Measurements from ENCODE around the gene RHOF. TPM values are rescaled to one million over a fixed set of nuclear protein-coding genes. Genes with fewer than 3 reads are reported as not detected.
A peak's percentile ranks its signal among the peaks of the same experiment; 100 is the strongest.

Gene RHOF
- total and polyA plus RNA-seq, 4 donors, result 7.6 to 17.6 (median 13.2) TPM

DNA sequence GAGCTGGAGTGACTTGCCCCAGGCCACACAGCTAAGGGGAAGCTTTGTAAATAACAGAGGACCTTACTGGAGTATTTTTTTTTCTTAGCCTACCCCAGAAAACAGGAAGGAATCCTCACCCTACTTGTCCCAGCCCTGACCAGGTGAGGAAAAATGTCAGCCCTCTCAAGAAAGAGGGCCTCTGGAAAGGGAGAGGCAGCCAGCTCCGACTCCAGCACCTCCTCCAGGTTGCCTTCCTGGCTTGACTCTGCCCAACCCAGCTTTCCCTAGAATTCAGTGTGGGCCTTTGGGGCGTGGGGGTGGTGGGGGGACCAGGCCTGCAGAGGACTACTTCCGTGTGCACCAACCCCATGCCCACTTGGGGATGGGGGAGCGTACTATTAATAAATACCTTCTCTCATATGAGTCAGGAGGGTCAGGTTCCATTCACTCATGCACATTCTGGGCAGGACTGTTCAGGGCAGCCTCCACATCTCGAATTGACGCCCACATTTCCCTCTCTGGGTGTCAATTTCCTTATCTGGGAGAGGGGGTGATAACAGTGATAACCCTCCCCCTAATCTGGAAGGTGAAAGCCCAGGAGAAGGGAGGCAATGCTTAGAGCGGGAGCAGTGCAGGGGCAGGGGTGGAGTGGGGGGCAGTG lies 5.2 kb downstream of the RHOF start:
- H3K36me3 ChIP-seq (ENCODE audit: control insufficient read depth, insufficient read depth, low read length), result peaks cover 34% of the 10 kb centered on the region
- no peak overlapping the region for H3K27ac ChIP-seq (ENCODE audit: low read depth, low read length)
- no peak for DNase-seq (ENCODE audit: low read depth in 4 of 6, low spot score in 6 of 6)
- H3K4me1 ChIP-seq (ENCODE audit: control insufficient read depth, insufficient read depth, low read length), result peaks cover 27% of the 10 kb centered on the region
- H3K9me3 ChIP-seq (ENCODE audit: control insufficient read depth, insufficient read depth, low read length), result no peaks in the 10 kb centered on the region
- no CpG with 5 or more reads among the region's 7 CpGs for WGBS (ENCODE audit: insufficient coverage)
- H3K27me3 ChIP-seq (ENCODE audit: control insufficient read depth, insufficient read depth, low read length), result no peaks in the 10 kb centered on the region
- H3K4me3 ChIP-seq (ENCODE audit: low read depth, low read length), result no peak overlapping the region

DNA sequence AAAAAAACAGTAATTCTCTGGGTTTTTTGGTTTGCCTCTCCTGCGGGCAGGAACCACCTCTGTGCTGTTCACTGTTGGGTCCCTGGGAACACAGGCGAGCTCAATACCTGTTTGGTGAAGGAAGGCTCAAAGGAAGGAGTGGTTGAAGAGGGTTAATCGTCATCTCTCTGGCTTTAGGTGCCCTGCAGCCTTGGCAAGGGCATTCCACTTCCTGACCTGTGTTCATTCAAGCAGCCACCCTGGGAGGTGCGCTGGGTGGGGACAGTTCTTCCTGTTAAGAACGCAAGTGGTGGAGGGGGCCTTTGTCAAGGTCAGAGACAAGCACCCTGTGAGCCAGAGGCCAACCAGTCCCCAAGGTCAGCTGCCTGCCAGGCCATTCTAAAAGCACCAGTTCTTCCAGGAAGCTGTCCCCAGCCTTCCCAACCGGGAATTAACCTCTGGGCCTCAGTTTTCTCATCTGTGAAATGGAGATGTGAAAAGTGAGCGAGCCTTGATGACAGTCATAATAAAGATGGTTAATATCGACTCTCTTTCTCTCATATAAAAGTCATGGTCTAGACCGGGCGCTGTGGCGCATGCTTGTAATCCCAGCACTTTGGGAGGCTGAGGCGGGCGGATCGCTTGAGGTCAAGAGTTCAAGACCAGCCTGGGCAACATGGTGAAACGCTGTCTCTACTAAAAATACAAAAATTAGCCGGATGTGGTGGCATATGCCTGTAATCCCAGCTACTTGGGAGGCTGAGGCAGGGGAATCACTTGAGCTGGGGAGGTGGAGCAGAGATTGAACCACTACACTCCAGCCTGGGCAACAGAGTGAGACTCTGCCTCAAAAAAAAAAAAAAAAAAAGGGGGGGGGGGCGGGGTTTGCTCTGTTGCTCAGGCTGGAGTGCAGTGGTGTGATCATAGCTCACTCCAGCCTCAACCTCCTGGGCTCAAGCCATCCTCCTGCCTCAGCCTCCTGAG lies 6.1 kb downstream of the RHOF start:
- WGBS (ENCODE audit: insufficient coverage), result 93% methylated on average over 7 of the region's 17 CpGs
- no peak for DNase-seq (ENCODE audit: low read depth in 4 of 6, low spot score in 6 of 6)
- Histone ChIP-seq H3K27ac (ENCODE audit: low read depth, low read length) (no peak overlapping the region), H3K4me1 (ENCODE audit: control insufficient read depth, insufficient read depth, low read length) (peaks cover 17% of the 10 kb centered on the region), H3K9me3 (ENCODE audit: control insufficient read depth, insufficient read depth, low read length) (no peaks in the 10 kb centered on the region), H3K27me3 (ENCODE audit: control insufficient read depth, insufficient read depth, low read length) (no peaks in the 10 kb centered on the region), H3K4me3 (ENCODE audit: low read depth, low read length) (no peak overlapping the region), H3K36me3 (ENCODE audit: control insufficient read depth, insufficient read depth, low read length) (peaks cover 26% of the 10 kb centered on the region)

DNA sequence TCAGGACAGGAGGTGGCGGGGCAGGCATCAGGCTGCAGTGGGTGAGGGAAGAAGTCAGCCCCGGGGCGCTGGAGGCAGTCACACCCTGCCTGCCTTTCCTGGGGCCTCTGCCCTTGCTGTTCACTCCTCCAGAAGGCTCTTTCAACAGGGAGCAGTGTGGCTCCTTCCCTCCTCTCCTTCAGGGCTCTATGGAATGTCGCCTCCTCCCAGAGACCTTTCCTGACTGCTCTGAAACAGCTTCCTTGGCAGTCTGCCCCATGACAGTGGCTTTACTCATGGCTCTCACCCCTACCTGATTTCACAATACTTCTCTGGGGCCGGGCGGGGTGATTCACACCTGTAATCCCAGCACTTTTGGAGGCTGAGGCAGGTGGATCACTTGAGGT lies 7.1 kb downstream of the RHOF start:
- Histone ChIP-seq H3K4me3 (ENCODE audit: low read depth, low read length) (no peak overlapping the region), H3K27me3 (ENCODE audit: control insufficient read depth, insufficient read depth, low read length) (no peaks in the 10 kb centered on the region), H3K36me3 (ENCODE audit: control insufficient read depth, insufficient read depth, low read length) (peaks cover 22% of the 10 kb centered on the region), H3K27ac (ENCODE audit: low read depth, low read length) (no peak overlapping the region), H3K4me1 (ENCODE audit: control insufficient read depth, insufficient read depth, low read length) (peaks cover 13% of the 10 kb centered on the region), H3K9me3 (ENCODE audit: control insufficient read depth, insufficient read depth, low read length) (no peaks in the 10 kb centered on the region)
- WGBS (ENCODE audit: insufficient coverage), result 93% methylated on average over 6 of the region's 6 CpGs
- no peak for DNase-seq (ENCODE audit: low read depth in 4 of 6, low spot score in 6 of 6)

DNA sequence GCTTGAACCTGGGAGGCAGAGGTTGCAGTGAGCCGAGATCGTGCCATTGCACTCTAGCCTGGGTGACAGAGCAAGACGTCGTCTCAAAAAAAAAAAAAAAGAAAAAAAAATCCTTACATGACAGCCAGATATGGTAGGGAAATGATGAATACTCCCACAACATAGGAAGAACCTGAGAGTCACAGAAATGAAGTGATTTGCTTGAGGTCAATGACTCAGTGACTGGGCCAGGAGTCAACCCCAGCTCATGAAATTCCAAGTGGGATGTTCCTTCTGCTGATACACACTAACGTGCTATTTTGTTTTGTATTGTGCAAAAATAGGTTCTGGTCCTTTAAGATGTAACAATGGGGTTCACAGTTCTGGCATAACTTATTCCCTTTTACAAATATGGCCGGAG lies 9.0 kb downstream of the RHOF start:
- Histone ChIP-seq H3K9me3 (ENCODE audit: control insufficient read depth, insufficient read depth, low read length) (no peaks in the 10 kb centered on the region), H3K27ac (ENCODE audit: low read depth, low read length) (no peak overlapping the region), H3K27me3 (ENCODE audit: control insufficient read depth, insufficient read depth, low read length) (no peaks in the 10 kb centered on the region), H3K4me3 (ENCODE audit: low read depth, low read length) (no peak overlapping the region), H3K36me3 (ENCODE audit: control insufficient read depth, insufficient read depth, low read length) (peaks cover 30% of the 10 kb centered on the region), H3K4me1 (ENCODE audit: control insufficient read depth, insufficient read depth, low read length) (peaks cover 7% of the 10 kb centered on the region)
- no CpG with 5 or more reads among the region's 6 CpGs for WGBS (ENCODE audit: insufficient coverage)
- no peak for DNase-seq (ENCODE audit: low read depth in 4 of 6, low spot score in 6 of 6)

DNA sequence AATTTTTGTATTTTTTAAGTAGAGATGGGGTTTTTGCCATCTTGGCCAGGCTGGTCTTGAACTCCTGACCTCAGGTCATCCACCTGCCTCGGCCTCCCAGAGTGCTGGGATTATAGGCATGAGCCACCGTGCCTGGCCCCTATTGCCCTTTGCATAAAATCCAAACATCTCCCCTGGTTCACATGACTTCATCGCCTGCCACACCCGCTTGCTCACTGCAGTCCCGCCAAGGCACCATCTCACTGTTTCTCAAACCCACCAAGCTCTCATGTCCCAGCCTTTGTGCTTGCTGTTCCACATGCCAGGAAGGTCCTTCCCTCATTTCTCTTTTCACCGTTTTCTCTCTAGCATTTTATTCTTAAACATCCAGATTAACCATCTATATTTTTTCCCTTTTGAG lies 9.7 kb downstream of the RHOF start:
- Histone ChIP-seq H3K9me3 (ENCODE audit: control insufficient read depth, insufficient read depth, low read length) (no peaks in the 10 kb centered on the region), H3K27me3 (ENCODE audit: control insufficient read depth, insufficient read depth, low read length) (no peaks in the 10 kb centered on the region), H3K36me3 (ENCODE audit: control insufficient read depth, insufficient read depth, low read length) (peaks cover 33% of the 10 kb centered on the region), H3K4me1 (ENCODE audit: control insufficient read depth, insufficient read depth, low read length) (peaks cover 7% of the 10 kb centered on the region), H3K4me3 (ENCODE audit: low read depth, low read length) (no peak overlapping the region), H3K27ac (ENCODE audit: low read depth, low read length) (no peak overlapping the region)
- 91% methylated on average over 5 of the region's 6 CpGs for WGBS (ENCODE audit: insufficient coverage)
- no peak for DNase-seq (ENCODE audit: low read depth in 4 of 6, low spot score in 6 of 6)

DNA sequence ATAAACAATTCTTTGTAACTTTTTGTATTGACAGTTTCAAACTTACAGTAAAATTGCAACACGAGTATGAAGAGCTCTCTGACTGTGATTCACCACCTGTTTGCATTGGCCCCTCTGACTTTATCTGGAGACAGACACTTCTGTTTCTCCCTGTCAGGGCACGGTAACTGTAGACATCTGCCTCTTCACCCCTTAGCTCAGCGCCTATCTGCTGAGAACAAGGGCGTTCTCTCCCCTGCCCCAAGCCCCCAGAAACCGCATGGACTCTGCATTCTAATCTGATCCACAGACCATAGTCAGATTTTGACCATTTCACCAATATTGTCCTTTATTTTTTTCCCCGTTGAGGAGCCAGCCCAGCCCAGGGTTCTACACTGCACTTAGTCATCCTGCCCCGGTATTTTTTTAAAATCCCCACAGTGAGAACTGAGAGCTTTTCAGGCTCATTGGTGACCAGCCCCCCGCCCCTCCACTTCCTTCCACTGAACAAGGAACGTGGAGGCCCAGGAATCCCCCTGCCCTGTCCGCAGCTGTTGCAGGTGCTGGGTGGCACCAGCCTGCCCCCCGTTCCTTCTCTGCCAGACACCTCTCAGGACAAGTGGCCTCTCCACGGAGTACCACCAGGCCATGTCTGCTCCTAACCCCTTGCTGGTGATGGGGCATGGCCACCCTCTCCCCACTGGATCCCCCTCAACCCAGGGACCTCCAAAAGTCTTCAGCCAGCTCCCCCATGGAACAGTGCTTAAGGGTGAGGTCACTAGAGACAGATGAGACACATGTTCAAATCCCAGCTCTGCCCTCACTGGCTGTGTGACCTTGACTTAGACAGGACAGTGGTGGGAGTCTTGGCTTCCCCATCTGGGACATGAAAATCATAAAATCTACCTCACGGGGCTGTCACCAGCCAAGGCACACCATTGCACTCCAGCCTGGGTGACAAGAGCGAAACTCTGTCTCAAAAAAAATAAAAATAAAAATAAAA lies 11.2 kb downstream of the RHOF start:
- no peak for DNase-seq (ENCODE audit: low read depth in 4 of 6, low spot score in 6 of 6)
- Histone ChIP-seq H3K27me3 (ENCODE audit: control insufficient read depth, insufficient read depth, low read length) (no peaks in the 10 kb centered on the region), H3K27ac (ENCODE audit: low read depth, low read length) (peak overlapping the region; percentile 47), H3K4me1 (ENCODE audit: control insufficient read depth, insufficient read depth, low read length) (peaks cover 7% of the 10 kb centered on the region), H3K9me3 (ENCODE audit: control insufficient read depth, insufficient read depth, low read length) (no peaks in the 10 kb centered on the region), H3K36me3 (ENCODE audit: control insufficient read depth, insufficient read depth, low read length) (peaks cover 36% of the 10 kb centered on the region), H3K4me3 (ENCODE audit: low read depth, low read length) (no peak overlapping the region)
- 44% methylated on average over 12 of the region's 14 CpGs for WGBS (ENCODE audit: insufficient coverage)

DNA sequence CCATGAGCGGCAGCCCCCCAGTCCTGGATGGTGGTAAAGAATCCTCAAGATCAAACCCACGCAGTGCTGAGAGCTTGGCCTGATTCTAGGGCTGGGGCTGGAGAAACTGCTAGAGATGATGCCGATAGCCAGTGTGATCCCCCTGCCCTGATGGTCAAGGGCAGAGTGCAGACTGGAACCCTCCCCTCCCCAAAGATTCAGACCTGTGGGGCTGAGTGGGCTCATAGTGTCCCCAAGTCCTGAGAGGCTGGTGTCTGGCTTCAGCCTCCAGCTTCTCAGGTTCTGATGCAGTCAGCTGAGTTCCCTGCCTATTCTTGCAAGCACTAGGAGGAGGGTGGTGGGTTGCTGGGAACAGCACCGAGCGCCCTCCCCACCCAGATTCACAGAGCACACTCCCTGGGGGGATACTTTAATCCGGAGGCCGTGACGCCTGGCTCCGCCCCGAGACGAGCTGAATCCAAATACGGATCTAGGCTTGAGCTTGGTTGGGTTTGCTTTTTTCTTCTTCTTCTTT lies 11.9 kb downstream of the RHOF start:
- peak in 1 of 6 donors; percentile 32 for DNase-seq (ENCODE audit: low read depth in 4 of 6, low spot score in 6 of 6)
- 80% methylated on average over 1 of the region's 12 CpGs for whole genome bisulfite sequencing (ENCODE audit: insufficient coverage)
- Histone ChIP-seq H3K27ac (ENCODE audit: low read depth, low read length) (peak overlapping the region; percentile 47), H3K4me1 (ENCODE audit: control insufficient read depth, insufficient read depth, low read length) (peaks cover 7% of the 10 kb centered on the region), H3K9me3 (ENCODE audit: control insufficient read depth, insufficient read depth, low read length) (no peaks in the 10 kb centered on the region), H3K36me3 (ENCODE audit: control insufficient read depth, insufficient read depth, low read length) (peaks cover 35% of the 10 kb centered on the region), H3K27me3 (ENCODE audit: control insufficient read depth, insufficient read depth, low read length) (no peaks in the 10 kb centered on the region), H3K4me3 (ENCODE audit: low read depth, low read length) (no peak overlapping the region)

DNA sequence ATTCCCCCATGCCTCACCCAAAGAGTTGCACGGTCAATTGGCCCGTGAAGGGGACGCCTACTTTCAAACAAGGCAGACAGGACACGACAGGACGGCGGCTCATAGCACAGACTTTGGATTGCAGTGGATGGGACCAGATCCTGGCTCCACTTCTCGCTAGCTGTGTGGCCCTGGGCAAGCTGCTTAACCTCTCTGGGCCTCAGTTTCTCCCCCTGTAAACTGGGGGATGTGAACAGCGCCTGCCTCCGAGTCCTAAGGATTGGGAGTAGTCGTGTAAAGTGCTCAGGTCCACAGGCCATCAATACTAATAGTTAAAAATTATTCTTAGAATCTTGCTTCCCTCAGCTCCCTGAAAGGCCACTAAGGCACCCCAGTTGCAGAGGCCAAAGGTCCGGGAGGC lies 13.1 kb downstream of the RHOF start:
- Histone ChIP-seq H3K9me3 (ENCODE audit: control insufficient read depth, insufficient read depth, low read length) (no peaks in the 10 kb centered on the region), H3K4me3 (ENCODE audit: low read depth, low read length) (no peak overlapping the region), H3K27me3 (ENCODE audit: control insufficient read depth, insufficient read depth, low read length) (no peaks in the 10 kb centered on the region), H3K27ac (ENCODE audit: low read depth, low read length) (no peak overlapping the region), H3K36me3 (ENCODE audit: control insufficient read depth, insufficient read depth, low read length) (peaks cover 43% of the 10 kb centered on the region), H3K4me1 (ENCODE audit: control insufficient read depth, insufficient read depth, low read length) (peaks cover 15% of the 10 kb centered on the region)
- DNase-seq (ENCODE audit: low read depth in 4 of 6, low spot score in 6 of 6), result no peak
- 88% methylated on average over 9 of the region's 11 CpGs for WGBS (ENCODE audit: insufficient coverage)

DNA sequence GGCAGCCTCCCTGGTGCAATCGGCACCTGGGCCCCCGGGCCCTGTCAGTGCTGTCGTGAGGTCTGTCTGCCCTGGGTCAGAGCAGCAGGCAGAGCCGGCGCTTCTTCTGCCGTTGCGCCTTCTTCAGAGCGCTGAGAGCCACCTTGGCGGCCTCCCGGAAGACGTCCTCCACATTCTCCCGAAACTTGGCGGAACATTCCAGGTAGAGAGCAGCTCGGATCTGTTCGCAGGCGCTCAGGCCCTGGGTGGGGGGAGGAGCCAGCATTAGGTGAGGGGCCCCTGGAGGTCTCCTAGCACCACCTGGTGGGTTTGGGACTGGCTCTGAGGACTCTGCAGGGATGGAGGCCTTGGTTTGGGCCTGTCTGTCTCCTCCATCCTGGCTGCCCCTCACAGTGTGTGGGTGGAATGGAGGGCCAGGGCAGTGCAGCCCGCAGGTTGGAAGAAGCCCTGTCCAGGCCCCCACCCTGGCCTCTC lies 14.0 kb downstream of the RHOF start:
- WGBS (ENCODE audit: insufficient coverage), result 92% methylated on average over 17 of the region's 17 CpGs
- no peak overlapping the region for H3K27ac ChIP-seq (ENCODE audit: low read depth, low read length)
- no peak for DNase-seq (ENCODE audit: low read depth in 4 of 6, low spot score in 6 of 6)
- H3K4me3 ChIP-seq (ENCODE audit: low read depth, low read length), result no peak overlapping the region
- H3K4me1 ChIP-seq (ENCODE audit: control insufficient read depth, insufficient read depth, low read length), result peaks cover 15% of the 10 kb centered on the region
- H3K9me3 ChIP-seq (ENCODE audit: control insufficient read depth, insufficient read depth, low read length), result no peaks in the 10 kb centered on the region
- H3K27me3 ChIP-seq (ENCODE audit: control insufficient read depth, insufficient read depth, low read length), result no peaks in the 10 kb centered on the region
- H3K36me3 ChIP-seq (ENCODE audit: control insufficient read depth, insufficient read depth, low read length), result peaks cover 53% of the 10 kb centered on the region
